ENCODE data around the gene CPEB1.
A peak's percentile ranks its signal among the peaks of the same experiment; 100 is the strongest.

Gene CPEB1

GRCh38 chr15:82597815-82598214 lies 49.3 kb downstream of the CPEB1 start:
- DNase-seq (ENCODE audit: extremely low read depth, low read depth) = no peak

GRCh38 chr15:82595766-82596165 lies 51.4 kb downstream of the CPEB1 start:
- no peak for TF ChIP-seq CTCF (IDR thresholded peaks at IDR 0.05; ENCODE audit: low read depth, low read length)
- DNase-seq (ENCODE audit: extremely low read depth, low read depth) = no peak

More at GRCh38 chr15:82597815-82598214, 49.3 kb downstream of the CPEB1 start:
- TF ChIP-seq CTCF (IDR thresholded peaks at IDR 0.05; ENCODE audit: low read depth, low read length) = no peak

GRCh38 chr15:82595203-82595602 lies 52.0 kb downstream of the CPEB1 start:
- TF ChIP-seq CTCF (IDR thresholded peaks at IDR 0.05; ENCODE audit: low read depth, low read length) = no peak
- DNase-seq (ENCODE audit: extremely low read depth, low read depth) = no peak

- no peak for DNase-seq (ENCODE audit: extremely low read depth, low read depth)
- TF ChIP-seq CTCF (IDR thresholded peaks at IDR 0.05; ENCODE audit: low read depth, low read length) = no peak
Measured at GRCh38 chr15:82587805-82588204, 59.4 kb downstream of the CPEB1 start.

GRCh38 chr15:82585072-82585471 lies 62.1 kb downstream of the CPEB1 start:
- DNase-seq (ENCODE audit: extremely low read depth, low read depth) = no peak

GRCh38 chr15:82580713-82581112 lies 66.5 kb downstream of the CPEB1 start:
- no peak for TF ChIP-seq CTCF (IDR thresholded peaks at IDR 0.05; ENCODE audit: low read depth, low read length)
- DNase-seq (ENCODE audit: extremely low read depth, low read depth) = no peak

More at GRCh38 chr15:82585072-82585471, 62.1 kb downstream of the CPEB1 start:
- peak; percentile 4 for TF ChIP-seq CTCF (IDR thresholded peaks at IDR 0.05; ENCODE audit: low read depth, low read length)

- DNase-seq (ENCODE audit: extremely low read depth, low read depth) = no peak
- no peak for TF ChIP-seq CTCF (IDR thresholded peaks at IDR 0.05; ENCODE audit: low read depth, low read length)
Measured at GRCh38 chr15:82575335-82575734, 71.8 kb downstream of the CPEB1 start.
